HG03135 (cell line): ENCODE results near the gene UAP1L1.
"Not testable (repeated sequence)": the region's sequence is repeated elsewhere in the genome, so short reads cannot be mapped to it uniquely, and the experiment has no call there.

Source experiments
- ATAC-seq: cut with Tn5 transposase; IDR thresholded peaks from one replicate; pipeline ENCODE4 v1.9.1; 2021; ENCODE audit warnings: mild to moderate bottlenecking, moderate library complexity; ENCODE audit not compliant: unreplicated experiment

Gene UAP1L1

DNA sequence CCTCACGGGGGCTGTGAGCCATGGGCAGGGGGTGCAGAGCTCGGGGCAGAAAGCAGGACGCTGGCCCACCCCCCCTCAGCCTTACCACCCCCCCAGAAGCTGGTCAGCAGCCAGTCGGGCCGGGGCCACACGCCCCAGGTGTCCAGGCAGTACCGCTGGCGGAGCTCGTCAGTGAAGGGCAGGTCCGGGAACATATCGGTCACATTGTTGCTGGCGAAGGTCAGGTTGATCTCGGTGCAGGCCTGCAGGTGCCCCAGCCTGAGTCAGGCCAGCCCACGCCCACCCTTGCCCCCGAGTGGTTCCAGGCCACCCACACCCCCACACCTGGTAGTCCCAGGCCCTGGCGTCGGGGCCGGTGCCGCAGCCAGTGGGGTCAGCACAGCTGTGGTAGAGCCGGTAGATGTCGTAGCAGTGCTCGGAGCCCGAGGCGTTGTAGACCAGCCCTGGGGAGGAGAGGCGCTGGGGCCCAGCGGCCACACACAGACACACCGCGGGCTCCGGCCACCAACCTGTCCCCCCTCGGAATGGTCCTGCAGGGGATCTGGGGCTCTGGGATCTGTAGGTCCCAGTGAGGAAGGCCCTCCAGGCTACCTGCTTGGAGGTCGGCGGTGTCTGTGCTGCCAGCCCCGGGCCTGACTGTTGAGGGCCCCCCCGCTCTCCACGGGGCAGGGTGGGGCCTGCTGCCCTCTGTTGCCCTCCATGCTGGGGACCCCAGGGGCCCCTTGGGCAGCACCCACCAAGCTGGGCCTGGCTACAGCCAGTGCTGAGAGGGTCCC is 34.7 kb downstream of the UAP1L1 start:
- ATAC-seq = no peak

DNA sequence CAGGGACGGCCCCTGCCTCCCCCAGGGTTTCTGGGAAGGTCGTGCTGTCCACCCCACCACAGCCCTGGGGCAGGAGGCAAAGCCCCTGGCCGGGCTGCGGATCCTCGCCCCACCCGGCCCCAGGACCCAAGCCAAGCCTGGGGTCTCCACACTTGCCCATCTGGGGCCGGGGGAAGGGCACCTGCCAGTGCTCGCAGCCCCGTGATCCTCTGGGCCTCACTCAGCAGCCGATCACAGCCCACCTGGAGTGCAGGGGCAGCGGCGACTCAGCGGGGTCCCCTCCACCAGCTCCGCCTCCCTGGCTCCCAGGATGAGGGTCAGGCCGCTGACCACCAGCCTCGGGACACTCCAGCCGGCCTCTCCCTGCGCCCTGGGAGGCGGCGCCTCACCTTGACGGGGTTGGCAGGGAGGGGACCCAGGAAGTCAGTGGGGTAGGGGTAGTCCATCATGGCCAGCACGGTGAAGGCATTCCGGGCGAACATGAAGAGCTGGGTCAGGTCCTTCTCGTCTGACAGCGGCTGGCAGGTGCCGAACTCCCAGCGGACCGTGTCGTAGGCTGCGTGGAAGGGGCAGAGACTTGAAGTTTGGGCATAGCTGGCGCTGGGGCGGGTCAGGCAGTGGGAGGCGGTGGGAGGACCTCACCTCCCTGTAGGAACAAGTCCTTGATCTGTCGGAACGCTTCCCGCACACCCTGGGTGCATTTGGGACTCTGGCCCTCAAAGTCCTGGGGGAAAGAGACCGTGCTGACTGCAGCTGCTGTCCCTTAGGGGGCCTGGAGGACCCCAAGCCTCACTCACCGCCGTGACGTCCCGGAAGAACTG is 35.5 kb downstream of the UAP1L1 start:
- no peak for ATAC-seq

DNA sequence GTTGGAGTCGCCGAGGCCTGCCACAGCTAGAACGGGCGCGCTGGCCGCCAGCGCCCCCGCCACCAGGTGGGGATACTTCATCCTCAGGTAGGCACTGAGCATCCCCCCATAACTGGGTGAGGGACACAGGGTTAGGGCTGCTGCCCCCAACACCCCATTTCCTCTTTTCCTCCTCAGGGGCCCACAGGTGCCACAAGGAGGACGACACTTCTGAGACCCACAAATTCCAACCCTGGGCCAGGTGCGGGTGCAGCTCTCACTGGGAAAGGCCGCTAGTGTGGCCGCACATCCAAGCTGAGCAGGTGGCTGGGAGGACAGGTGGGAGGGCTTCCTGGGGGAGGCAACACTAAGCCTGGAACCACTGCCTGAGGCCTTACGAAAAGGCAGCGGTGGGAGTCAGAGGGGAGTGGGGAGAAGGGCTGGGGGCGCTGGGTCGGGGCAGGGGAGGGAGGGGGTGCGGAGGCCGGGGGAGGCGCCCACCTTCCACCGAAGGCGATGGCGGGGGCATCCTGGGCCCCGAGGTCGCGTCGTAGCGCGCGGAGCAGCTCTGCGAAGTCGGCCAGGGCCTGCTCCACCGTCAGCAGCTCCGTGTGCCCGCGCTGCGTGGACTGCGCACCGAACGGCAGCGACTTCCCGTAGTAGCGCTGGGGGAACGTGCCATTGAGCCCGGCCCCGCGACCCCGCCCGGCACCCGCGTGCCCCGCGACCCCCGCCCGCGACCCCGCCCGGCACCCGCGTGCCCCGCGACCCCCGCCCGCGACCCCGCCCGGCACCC is 36.3 kb downstream of the UAP1L1 start:
- ATAC-seq = no peak

DNA sequence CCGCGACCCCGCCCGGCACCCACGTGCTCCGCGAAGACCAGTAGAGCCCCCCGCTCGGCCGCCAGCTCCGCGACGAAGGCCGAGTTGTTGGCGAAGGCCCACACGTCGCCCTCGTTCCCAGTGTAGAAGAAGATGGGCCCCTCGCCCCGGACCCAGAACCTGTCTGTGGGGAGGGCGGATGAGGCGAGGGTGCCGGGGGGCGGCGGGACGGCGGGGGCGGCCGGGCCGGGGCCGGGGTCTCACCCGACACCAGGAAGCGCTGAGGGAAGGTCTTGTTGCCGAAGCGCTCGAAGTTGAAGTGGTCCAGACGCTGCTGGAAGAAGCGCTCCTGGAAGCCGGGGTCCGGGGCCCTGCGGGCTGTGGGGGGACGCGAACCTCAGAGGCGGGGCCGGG is 36.9 kb downstream of the UAP1L1 start:
- no peak for ATAC-seq

DNA sequence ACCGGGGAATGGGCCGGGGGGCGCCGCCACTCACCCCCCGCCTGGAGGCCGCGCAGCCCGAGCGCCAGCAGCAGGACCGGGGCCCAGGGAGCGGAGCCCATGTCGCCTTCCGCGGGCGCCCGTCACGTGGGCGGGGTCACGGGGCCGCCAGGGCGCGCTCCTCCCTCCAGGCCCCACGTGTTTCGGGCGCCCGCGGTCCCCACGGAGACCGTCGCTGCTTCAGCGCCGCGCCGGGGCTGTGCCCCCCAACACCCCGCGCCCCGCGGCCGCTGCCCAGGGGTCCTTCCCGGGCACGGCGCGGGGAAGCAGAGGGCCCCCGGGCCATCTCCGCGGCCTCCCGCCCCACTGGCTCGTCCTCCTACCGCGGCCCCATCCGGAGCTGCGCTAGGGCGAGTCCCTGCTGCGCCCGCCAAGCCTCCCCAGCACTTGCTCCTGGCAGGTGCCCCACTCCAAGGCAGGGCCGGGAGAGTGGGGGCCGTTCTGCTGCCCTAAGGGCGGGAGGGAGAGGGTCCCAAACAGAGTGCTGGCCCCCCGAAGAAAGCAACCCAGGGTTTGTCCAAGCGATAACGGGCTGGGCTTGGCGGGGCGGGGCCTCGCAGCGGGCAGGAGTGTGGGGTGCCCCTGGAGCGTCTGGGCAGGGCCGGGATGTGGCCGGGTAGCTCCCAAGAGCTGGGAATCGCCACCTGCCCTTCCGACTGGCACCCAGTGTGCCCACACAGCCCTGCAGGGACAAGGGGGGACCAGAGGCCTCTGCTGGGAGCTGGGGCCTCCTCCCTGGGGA is 37.5 kb downstream of the UAP1L1 start, which contains the start of gene DPP7:
Gene DPP7, minus strand, starts transcription at position 121 of the 781 bp plus-strand sequence. Its CDS starts 20 bp downstream, at position 101.
- ATAC-seq = peak; percentile 71

DNA sequence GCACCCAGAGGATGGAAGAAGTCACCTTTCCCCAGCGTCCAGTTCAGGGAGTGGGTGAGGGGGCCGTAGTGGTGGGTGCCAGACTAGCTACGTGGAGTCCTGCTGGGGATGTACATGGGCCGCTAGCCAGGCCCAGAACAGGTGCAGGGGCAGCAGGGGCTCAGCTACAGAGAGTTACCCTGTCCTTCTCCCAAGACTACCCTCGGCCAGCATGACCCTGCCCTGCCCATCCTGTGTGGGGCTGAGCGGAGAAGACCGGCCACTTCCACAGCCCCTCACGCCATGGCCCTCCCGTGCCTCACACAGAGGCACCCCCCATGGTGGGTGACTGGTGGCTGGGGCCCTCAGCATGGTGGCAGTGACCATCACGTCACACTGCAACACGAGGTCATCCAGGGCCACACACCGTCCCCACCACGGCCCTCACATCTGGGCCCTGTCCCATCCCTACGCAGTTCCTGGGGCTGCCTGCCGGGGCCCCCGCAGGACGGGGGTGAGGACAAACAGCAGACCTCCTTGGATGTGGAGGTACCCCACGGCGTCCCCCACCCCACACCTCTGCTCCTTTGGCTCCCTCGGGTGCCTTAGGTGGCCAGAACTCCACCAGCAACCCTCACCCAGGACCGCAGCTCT is 38.2 kb downstream of the UAP1L1 start:
- ATAC-seq = no peak

DNA sequence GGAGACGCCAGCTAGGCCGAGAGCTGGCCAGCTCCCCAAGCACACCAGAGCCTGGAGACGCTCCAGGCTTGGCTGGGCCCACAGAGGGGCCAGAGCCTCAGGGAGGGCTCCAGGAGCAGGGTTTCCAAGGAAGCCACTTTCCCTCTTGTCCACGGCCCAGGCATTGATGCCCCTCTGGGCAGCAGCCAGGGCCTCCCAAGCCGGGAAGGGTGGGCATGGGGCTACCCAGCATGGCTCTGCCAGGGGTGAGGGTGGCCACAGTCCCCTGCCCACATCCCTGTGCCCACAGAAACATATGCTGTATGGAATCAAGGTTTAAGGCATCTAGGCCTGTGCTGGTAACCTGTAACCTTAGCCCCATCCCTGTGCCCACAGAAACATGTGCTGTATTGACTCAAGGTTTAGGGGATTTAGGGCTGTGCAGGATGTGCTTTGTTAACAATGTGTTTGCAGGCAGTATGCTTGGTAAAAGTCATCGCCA is 38.8 kb downstream of the UAP1L1 start:
- no peak for ATAC-seq

DNA sequence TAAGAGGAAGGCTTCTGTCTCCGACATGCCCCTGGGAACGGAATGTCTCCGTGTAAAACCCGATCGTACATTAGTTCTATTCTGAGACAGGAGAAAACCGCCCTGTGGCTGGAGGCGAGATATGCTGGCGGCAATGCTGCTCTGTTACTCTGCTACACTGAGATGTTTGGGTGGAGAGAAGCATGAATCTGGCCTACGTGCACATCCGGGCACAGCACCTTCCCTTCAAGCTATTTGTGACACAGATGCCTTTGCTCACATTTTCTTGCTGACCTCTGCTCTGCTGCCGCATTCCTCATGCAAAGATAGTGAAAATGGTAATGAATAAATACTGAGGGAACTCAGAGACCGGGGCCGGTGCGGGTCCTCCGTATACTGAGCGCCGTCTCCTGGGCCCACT is 39.4 kb downstream of the UAP1L1 start:
- no peak for ATAC-seq

DNA sequence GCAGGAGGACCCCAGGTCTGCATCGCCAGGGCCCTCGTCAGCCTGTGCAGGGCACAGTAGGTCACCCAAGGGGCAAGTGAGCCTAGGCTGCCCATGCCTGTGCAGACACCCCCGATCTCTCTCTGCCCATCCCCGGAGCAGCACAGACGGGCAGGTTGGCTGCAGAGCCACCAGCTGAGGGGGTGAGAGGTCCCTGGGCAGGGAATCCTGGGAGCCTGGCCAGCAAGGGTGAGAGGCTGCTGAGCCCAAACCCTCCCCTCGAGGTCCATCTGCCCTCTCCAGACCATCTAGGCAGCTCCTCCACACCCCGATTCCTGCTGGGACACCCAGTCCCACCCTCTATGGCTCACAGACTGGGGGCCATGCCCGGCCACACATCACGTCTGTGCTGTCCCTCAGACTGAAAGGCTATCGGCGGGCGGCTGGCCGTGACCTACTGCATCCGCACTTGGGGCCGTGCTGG is 40.0 kb downstream of the UAP1L1 start:
- ATAC-seq = no peak

DNA sequence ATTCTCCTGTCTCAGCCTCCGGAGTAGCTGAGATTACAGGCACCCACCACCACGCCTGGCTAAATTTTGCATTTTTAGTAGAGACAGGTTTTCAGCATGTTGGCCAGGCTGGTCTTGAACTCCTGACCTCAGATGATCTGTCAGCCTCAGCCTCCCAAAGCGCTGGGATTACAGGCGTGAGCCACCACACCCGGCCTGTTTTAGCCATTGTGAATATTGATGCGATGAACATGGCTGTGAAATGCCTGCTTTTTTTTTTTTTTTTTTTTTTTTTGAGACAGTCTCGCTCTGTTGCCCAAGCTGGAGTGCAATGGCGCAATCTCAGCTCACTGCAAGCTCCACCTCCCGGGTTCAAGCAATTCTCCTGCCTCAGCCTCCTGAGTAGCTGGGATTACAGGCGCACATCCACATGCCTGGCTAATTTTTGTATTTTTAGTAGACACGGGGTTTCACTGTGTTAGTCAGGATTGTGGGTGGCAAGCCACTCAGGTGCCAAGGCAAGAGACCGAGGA is 40.8 kb downstream of the UAP1L1 start:
- not testable (repeated sequence) for ATAC-seq

DNA sequence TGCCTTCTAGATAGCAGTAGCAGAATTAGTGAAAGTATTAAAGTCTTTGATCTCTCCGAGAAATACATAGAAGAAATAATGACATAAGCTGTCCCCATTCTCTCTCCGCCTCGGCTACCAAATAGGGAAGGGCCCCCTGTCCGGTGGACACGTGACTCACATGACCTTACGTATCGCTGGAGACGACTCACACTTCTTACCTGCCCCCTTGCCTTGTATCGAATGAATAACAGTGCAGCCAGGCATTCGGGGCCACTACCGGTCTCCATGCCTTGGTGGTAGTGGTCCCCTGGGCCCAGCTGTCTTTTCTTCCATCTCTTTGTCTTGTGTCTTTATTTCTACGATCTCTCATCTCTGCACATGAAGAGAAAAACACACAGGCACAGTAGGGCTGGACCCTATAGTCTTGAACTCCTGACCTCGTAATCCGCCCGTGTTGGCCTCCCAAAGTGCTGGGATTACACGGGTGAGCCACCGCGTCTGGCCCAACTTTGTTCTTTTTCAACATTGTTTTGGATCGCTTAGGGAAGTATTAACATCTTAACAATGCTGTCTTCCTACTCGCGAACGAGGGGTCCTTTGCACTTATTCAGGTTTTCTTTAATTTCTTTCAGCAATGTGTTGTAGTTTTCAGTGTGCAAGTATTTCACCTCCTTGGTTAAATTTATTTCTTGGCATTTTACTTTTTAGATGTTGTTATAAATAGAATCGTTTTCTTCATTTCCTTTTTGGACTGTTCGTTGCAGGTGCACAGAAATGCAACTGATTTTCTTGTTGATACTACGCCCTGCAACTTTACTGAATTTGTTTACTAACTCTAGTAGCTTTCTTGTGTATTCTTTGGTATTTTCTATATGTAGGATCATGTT is 44.8 kb downstream of the UAP1L1 start:
- not testable (repeated sequence) for ATAC-seq

DNA sequence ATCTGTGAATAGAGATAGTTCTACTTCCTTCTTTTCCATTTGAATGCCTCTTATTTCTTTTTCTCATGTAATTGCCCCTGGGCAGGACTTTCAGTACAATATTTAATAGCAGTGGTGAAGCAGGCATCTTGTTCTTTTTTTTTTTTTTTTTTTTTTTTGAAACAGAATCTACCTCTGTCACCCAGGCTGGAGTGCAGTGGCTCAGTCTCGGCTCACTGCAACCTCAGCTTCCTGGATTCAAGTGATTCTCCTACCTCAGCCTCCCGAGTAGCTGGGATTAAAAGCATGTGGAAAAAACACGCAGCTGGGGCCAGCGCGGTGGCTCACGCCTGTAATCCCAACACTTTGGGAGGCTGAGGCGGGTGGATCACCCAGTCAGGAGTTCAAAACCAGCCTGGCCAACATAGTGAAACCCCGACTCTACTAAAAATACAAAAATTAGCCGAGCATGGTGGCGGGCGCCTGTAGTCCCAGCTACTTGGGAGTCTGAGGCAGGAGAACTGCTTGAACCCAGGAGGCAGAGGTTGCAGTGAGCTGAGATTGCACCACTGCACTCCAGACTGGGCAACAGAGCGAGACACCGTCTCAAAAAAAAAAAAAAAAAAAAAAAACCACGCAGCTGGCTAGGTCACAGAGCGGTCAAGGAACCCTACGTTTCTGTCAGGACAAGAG is 45.6 kb downstream of the UAP1L1 start:
- not testable (repeated sequence) for ATAC-seq

DNA sequence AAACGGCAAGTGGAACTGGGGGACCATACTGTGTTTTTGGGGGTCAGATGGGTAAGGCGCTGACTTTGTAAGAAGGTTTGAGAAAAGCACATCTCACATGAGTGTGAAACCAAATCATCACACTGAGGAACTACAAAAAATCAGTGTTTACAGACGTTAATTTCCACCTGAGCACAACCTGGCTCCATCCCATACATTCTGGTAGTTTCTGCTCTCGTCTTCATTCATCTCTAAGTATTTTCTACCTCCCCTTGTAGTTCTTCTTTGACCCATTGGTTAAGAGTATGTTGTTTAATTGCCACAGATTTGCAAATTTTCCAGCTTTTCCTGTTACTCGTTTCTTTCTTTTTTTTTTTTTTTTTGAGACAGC is 46.1 kb downstream of the UAP1L1 start:
- peak; percentile 42 for ATAC-seq

DNA sequence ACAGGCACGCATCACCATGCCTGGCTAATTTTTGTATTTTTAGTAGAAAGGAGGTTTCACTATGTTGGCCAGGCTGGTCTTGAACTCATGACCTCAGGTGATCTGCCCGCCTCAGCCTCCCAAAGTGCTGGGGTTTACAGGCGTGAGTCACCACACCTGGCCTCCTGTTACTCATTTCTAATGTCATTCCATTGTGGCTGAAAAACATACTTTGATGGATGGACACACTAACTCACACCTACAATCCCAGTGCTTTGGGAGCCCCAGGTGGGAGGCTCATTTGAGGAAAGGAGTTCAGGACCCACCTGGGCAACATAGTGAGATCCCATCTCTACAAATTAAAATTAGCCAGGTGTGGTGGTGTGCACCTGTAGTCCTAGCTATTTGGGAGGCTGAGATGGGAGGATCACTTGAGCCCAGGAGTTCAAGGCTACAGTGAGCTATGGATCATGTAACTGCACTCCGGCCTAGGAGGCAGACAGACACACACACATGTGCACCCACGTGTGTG is 46.7 kb downstream of the UAP1L1 start:
- ATAC-seq = not testable (repeated sequence)

DNA sequence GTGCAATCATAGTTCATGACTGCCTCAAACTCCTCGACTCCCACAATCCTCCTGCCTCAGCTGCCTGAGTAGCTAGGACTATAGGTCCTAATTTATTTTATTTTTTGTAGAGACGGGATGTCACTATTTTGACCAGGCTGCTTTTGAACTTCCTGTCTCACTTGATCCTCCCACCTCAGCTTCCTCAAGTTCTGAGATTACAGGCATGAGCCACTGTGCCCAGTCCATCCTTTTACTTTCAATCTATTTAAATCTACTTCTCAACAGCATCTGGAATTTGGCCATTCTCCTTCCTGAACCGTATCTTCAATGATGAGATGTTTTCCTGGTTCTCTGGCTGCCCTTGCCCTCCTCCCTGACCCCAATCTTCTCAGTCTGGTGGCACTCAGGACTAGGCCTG is 49.5 kb downstream of the UAP1L1 start:
- ATAC-seq = no peak

DNA sequence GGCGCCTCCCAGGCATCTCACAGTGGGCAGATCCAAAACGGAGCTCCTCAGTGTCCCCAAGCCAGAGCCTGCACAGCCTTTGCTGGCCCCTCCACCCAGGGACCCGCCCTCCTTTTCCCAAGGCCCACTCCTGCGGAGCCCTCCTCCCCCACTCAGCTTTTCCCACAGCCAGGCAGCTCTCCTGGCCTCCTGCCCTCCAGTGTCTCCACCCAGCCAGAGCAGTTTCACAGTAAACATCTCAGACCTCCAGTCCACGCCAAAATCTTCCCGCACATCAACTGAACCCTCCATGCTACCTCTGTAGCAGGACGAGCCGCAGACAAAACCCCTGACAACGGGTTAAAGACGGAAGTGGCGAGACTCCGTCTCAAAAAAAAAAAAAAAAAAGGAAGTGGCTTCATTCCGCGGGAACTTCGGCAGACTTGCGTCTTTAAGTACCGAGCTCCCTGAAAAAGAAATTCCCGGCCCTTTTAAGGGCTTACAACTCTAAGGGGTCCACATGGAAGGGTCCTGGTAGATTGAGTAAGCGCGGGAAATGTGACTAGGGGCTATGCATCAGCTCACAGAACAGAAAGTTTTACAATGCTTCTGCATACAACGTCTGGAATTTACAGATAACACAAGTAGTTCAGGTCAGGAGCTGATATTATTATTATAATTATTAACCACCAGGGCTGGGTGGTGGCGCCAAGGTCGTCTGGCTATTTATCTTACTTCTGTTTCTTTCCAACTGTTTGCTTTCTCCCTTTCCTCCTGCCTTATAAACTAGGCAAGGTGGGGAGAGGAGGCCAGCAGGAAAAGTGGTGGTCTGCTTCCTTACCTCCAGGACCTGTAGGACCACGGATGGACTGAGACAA is 50.2 kb downstream of the UAP1L1 start:
- ATAC-seq = no peak
